ENCODE data around the gene PPP6R3.

DNA sequence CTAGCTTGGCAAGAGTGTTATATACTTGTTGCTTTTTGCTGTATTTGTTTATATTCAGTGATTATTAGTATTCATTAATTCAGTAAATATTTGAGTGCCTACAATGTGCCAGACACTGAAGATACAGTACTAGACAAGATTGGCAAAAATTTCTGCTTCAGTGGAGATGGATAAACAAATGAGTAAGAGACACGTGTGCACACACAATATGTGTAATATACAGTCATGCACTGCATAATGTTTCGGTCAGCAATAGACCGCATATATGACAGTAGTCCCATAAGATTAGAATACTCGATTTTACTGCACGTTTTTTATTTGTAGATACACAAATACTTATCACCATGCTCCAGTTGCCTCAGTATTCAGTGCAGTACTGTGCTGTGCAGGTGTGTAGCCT, 118.9 kb downstream of the PPP6R3 start:
- TF ChIP-seq ZC3H10 (CRISPR knock-in tag; IDR thresholded peaks at IDR 0.05): no peak
- TF ChIP-seq, protein P1, sequence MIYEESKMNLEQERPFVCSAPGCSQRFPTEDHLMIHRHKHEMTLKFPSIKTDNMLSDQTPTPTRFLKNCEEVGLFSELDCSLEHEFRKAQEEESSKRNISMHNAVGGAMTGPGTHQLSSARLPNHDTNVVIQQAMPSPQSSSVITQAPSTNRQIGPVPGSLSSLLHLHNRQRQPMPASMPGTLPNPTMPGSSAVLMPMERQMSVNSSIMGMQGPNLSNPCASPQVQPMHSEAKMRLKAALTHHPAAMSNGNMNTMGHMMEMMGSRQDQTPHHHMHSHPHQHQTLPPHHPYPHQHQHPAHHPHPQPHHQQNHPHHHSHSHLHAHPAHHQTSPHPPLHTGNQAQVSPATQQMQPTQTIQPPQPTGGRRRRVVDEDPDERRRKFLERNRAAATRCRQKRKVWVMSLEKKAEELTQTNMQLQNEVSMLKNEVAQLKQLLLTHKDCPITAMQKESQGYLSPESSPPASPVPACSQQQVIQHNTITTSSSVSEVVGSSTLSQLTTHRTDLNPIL (CRISPR knock-in tag; IDR thresholded peaks at IDR 0.05; ENCODE audit: low read depth): no peak
